Measurements from ENCODE around the gene PDE4D.

DNA sequence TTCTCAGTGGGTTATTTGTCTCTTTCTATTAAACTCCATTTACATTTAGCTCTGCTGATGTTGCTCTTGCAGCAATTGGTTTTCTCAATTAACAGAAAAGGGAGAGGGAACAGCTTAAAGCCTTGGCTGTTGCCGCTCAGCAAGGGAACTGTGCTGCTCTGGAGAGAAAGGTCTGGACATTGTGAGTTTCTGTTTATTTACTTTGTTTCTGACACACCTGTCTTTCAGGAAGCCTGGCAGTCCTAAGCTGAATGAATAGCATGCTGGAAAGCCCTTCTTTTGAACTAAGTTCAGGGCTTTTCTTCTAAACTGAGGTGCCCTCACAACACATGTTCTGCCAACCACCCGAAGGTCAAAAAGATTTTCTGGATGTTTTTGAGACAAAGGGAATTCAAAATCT is 491.9 kb downstream of the PDE4D start:
- TF ChIP-seq RAD51 (IDR thresholded peaks at IDR 0.05) (no peak), CEBPB (IDR thresholded peaks at IDR 0.05; ENCODE audit: borderline replicate concordance in 1 of 2, low read depth in 2 of 2, low read length in 2 of 2) (no peak), KLF5 (IDR thresholded peaks at IDR 0.05; ENCODE audit: partially characterized antibody) (no peak), KDM1A (IDR thresholded peaks at IDR 0.05; ENCODE audit: borderline replicate concordance) (no peak), LARP7 (IDR thresholded peaks at IDR 0.05) (no peak), EP300 (IDR thresholded peaks at IDR 0.05; ENCODE audit: borderline replicate concordance in 1 of 2, control insufficient read depth in 1 of 2, low read depth in 2 of 2, low read length in 2 of 2) (no peak), NR2C2 (IDR thresholded peaks at IDR 0.05; ENCODE audit: borderline replicate concordance, control insufficient read depth, insufficient read length, low read depth) (no peak), POLR2A (IDR thresholded peaks at IDR 0.05; ENCODE audit: low read depth, low read length) (no peak), SP1 (IDR thresholded peaks at IDR 0.05; ENCODE audit: low read depth, low read length) (no peak)
- TF ChIP-seq, protein P1, sequence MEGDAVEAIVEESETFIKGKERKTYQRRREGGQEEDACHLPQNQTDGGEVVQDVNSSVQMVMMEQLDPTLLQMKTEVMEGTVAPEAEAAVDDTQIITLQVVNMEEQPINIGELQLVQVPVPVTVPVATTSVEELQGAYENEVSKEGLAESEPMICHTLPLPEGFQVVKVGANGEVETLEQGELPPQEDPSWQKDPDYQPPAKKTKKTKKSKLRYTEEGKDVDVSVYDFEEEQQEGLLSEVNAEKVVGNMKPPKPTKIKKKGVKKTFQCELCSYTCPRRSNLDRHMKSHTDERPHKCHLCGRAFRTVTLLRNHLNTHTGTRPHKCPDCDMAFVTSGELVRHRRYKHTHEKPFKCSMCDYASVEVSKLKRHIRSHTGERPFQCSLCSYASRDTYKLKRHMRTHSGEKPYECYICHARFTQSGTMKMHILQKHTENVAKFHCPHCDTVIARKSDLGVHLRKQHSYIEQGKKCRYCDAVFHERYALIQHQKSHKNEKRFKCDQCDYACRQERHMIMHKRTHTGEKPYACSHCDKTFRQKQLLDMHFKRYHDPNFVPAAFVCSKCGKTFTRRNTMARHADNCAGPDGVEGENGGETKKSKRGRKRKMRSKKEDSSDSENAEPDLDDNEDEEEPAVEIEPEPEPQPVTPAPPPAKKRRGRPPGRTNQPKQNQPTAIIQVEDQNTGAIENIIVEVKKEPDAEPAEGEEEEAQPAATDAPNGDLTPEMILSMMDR (IDR thresholded peaks at IDR 0.05 in 2 of 3, conservative IDR thresholded peaks at IDR 0.05 in 1 of 3; ENCODE audit: control insufficient read depth in 2 of 3, extremely low read depth in 1 of 3, insufficient read depth in 1 of 3, low read depth in 3 of 3, low read length in 3 of 3): no peak
- TF ChIP-seq, protein P2, sequence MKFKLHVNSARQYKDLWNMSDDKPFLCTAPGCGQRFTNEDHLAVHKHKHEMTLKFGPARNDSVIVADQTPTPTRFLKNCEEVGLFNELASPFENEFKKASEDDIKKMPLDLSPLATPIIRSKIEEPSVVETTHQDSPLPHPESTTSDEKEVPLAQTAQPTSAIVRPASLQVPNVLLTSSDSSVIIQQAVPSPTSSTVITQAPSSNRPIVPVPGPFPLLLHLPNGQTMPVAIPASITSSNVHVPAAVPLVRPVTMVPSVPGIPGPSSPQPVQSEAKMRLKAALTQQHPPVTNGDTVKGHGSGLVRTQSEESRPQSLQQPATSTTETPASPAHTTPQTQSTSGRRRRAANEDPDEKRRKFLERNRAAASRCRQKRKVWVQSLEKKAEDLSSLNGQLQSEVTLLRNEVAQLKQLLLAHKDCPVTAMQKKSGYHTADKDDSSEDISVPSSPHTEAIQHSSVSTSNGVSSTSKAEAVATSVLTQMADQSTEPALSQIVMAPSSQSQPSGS (IDR thresholded peaks at IDR 0.05; ENCODE audit: low read length): no peak

Measured in GM12878 (cell line).